SKM-1 (cell line): ENCODE measurements around the gene PEAK3.

Experiments
- DNase-seq: peaks from one replicate; lab custom pipeline; 2025; ENCODE audit not compliant: unreplicated experiment; lab: John Stamatoyannopoulos, UW

PEAK3 gene

DNA sequence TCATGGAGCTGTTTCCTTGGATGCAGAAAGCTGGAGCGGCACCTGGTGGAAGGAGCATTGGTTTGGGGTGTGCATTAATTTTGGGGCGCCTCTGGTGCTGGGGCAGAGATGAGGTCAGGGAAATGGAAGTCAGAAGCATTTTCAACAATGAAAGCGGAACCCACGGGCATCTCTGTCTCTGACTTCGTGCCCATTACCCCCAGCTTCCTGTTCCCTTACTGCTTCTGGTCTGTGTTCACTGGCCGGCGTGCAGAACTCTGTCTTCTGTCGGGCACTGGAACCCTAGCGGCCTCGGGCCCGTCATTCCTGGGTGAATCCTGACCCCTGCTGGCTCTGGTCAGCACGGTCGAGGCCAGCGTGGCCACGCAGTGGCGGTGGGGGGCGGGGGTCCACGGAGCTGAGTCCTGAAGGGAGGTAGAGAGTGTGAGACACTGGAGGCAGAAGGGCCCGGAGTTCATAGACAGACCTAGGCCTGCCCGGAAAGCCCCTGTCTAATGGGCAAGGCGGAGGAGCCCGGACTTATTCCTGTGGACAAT lies 33.9 kb upstream of the PEAK3 start:
- no peak for DNase-seq

DNA sequence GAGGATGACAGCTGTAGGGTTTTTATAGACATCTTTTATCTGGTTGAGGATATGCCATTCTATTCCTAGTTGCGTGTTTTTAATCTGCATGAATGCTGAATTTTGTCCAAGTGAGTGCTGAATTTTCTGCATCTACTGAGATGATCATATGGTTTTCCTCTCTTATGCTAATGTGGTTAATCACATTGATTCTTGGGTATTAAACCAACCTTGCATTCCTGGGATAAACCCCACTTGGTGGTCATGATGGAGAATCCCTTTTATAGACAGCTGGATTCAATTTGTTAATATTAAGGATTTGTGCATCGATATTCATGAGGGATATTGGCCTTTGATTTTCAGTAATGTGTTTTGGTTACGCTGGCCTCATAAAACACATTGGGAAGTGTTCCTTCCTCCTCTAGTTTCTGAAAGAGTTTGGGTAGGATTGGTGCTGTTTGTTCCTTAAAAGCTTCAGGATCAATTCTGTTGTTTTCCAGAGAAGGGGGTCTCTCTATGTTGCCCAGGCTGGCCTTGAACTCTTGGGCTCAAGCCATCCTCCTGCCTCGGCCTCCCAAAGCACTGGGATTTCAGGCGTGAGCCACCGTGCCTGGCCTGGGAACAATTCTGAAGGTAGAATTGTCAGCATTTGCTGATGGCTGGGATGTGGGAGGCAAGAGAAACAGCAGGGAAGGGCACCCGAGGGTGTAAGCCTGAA lies 33.3 kb upstream of the PEAK3 start:
- no peak for DNase-seq

DNA sequence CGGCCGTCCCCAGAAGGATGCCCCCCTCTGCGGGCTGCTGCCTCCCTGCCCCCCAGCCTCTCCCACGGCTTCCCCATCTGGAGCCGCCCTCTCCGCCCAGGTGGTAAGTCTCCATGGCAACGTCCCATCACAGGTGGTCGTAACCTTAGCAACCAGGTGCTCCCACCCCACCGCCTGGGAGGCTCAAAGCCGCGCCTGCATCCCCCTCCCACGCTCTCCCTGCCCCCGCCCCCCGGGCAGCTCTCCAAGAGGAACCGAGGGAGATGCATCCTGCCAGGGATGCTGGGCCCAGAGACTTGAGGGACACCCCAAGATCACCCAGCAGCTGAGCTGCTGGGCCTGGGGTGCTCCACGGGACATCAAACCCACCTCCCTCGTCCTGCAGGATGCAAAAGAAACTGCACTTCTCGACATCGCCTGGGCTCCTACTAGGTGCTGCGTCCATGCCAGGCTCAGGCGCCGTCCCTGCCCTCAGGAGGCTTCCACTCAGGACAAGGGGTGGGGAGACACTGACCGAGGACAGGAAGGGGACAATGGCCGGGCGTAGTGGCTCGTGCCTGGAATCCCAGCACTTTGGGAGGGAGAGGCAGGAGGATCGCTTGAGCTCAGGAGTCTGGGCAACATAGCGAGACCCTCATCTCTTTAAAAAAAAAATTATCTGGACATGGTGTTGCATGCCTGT lies 31.0 kb upstream of the PEAK3 start:
- DNase-seq: no peak

DNA sequence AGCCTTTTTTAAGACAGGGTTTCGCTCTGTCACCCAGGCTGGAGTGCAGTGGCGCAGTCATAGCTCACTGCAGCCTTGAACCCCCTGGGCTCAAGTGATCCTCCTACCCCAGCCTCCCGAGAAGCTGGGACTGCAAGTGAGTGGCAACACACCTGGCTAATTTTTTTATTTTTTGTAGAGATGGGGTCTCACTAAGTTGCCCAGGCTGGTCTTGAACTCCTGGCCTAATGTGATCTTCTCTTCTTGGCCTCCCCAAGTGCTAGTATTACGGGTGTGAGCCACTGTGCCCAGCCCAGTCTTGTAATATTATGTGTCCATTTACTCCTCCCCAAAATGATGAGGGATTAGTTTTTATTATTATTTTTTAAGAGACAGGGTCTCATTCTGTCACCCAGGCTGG lies 29.1 kb upstream of the PEAK3 start:
- DNase-seq: no peak

DNA sequence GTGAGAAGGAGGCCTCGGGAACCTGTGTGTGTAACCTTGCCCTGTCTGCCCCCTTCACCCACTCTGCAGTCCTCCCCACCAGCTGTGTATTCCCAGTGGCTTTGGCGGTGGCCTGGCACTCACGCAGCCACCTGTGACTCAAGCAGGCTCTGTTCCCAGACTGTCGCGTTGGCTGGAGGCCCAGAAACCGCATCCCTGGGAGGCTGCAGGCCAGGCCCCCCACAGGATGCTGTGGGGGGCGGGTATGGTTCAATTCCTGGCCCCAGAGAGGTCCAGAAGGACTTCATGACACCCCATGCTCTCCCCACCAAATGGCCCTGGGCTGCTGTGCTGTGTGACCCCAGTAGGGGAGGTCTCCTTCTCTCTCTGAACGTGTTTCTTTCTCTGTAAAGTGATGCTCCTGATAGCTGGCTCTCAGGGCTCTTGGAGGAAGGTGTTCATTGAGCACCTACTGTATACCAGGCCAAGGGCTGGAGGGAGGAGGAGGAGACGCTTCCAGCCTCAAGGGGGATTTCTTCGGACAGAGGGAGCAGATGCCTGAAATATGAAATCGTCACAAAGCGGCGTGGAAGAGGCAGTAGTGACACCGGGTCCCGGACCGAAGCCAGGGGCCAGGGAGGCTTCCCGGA lies 27.9 kb upstream of the PEAK3 start:
- DNase-seq: no peak

DNA sequence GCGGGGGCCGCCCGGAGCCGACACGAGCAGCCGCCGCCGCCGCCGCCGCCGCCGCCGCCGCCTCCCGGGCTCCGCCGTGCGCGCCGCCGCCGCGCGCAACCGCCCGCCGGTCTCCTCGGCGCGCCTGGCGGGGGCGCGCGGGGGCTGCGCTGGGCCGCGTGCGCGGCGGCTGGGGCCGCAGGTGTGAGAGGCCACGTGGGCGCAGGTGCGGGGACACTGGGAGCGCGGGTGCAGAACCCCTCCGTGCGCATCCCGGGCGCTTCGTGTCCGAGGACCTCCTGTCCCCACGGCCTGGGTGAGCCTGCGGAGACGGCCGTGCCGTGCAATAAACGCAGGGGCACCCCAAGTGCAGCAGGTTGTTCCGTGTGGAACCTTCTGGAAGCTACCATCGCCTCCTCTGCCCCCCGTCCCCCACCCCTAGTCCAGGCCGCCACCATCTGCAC lies 26.2 kb upstream of the PEAK3 start, which contains the start of gene LINGO3:
TSS of gene LINGO3 (minus strand) at position 41 of the 443 bp plus-strand sequence. CDS start 16,378 bp downstream, outside the sequence.
- DNase-seq: no peak

DNA sequence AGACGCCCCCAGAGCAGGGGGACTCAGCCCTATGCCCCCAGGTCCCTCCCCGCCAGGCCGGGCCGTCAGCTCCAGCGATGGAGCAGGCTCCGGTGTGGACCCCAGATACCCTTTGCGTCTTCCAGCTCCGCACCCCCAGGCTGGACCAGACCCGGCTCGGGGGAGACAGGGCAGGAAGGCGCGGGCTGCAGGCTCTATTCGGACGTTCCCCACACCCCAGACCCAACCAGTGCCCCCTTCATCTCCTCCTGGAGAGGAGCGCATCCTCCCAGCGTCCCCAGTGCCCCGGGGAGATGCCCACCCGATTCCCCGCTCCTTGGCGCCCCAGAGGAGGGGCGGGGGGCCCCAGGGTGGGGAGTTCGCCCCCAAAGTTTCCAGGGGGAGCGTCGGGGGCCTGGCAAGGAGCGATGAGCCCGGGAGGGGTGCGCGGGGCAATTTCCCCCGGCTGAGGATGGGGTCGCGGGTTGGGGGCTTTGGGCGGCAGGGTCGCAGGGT lies 25.6 kb upstream of the PEAK3 start:
- no peak for DNase-seq

DNA sequence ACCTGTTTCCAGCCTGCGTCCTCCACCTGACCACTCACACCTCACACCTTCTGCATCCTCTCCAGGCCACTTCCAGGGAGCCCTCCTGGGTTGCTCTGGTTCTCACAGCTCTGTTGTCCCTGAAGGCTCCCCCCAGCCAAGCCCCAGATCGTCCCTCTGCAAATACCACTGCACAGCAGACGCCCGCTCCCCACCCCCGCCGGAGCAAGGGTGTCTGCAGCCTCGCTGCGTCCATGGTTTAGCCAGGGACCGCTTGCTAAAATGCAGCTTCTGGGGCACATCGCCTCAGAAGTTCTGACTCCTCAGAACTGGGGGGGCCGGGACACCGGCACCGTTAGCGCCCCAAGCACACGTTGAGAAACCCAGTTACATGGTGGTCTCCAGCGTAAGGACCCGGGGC lies 25.0 kb upstream of the PEAK3 start:
- no peak for DNase-seq

DNA sequence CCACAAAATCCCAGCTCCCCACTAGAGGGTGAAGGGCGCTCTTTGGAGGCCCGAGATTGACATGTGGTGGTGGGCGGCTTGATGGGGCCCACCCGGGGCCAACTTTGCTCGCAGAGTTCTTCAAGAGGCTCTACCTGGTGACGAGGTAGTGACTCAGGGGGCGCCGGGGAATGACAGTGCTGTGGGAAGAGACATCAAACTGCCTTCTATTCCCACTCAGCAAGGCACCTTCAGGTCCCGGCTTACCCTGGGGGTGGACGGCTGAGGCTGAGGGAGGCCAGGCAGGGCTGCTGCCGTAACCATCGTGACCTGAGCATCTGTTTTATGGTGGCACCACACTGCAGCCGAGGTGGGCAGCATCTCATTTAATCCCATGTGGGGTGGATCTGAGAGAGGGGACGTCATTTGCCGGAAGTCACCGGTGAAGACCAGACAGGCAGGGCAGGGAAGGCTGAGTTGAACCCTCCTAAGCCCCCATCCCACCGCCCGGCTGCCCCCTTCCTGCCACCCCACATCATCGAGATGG lies 24.4 kb upstream of the PEAK3 start:
- DNase-seq: no peak

DNA sequence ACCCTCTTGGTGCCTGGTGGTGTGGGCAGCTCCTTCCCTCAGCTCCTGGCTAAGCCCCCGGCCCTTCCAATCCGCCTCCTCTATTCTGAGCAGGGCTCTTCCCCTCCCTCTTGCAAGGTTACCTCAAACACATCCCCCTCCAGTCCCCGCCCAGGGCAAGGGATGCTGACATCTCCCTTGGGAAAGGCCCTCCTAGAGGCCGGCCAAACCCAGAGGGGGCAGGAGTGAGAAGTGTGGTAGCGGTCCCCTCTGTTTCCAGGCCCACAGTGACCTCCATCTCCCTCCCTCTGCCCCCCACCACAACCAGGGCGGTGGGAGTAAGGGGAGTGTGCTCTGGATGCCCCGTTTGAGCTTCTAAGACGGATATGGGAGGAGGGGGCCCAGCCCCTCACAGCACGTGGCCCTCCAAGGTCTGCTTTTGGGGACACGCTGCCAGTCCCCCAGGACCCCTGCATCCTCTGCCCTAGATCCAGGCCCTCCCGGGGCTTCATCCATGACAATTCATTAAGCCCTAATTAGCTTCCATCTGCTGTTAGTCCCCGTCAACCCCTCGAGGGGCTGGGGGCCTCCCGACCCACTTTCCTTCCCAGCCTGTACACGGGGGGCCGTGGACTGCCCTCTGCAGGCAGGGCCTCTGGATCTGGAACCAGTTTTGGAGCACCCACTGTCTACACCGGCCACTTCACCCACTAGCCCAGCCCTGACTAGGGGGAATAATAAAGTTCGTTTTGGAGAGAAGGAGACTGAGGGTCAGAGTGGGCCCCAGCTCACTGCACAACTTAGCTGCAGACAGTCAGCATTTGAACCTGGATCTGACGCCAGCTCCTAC lies 23.7 kb upstream of the PEAK3 start:
- DNase-seq: no peak

DNA sequence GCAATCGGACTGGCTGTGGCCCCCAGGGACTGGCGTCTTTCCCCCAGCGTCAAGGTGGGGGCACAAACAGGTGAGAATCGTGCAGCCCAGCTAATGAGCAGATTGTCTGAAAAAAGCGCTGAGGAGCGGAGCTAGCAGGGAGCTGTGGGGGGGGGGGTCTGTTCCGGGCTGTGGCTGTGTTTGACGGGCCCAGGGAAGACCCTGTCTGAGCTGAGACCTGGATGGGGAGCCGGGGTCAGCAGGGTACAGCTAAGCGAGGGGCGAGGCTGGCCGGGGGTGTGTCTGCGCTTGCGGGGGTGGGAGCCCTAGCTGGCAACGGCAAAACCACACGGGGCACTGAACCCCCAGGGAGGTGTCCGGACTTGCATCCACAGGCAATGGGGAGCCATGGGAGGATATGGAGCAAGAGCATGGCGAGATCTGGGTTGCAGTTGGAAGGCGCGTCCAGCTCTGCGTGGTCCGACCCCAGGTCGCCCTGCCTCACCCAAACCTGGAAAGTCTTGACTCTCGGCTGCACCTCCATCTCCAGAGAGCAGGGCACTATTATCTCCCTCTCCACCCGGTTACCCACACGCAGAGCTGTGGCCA lies 21.3 kb upstream of the PEAK3 start:
- no peak for DNase-seq

DNA sequence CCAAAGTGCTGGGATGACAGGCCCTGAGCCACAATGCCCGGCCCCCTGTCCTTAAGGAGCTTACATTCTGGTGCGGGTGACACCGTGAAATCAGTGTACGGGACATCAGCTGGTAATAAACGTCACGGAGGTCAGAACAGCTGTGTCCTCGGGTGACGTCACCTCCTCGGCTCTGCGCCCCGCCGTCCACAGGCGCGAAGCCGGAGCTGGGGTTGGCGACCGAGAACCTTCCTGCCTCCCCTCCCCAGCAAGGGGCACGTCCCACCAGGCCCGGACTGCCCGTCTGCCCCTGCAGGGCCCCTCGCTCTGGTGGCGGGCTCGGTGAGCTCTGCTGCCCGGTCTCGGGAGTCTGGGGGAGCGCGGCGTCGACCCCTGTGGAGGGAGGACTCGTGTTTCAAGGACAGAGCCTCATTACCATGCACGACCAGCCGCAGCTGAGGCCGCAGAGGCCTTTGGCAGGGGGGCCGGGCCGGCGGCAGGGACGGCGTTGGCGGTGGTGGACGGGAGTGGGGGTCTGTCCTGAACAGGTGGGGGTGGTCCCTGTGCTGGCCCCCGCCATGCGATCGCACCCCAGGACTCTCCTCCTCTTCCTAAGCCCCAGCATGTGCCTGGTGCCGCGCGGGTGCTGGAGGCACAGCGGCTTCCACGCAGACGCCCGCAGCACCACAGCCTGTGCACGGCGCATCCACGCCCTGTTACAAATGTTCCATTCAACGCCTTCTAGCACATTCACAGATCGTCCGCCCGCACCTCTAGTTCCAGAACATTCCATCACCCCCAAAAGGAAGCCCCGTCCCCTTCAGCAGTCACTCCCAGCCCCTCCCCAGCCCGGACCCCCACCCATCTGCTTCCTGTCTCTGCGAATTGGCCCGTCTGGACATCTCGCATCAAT lies 20.6 kb upstream of the PEAK3 start:
- no peak for DNase-seq

DNA sequence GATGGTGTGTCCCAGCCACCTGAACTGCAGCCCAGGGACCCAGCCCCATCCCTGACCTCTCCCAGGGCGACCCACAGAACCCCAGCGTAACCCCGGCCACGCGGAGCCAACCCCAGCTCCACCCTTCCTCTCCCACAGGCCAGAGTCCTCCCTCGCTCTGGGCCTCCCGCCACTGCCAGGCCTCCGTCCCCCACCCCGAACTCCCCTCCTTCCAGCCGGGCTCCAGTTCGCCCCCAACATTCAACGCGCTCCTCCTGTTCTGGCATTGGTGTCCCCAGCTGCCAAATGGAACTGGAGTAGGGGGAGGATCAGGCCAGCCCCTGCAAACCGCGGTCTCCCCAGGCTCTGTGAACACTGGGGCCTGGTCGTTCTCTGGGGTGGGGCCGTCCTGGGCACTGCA lies 18.6 kb upstream of the PEAK3 start:
- no peak for DNase-seq

DNA sequence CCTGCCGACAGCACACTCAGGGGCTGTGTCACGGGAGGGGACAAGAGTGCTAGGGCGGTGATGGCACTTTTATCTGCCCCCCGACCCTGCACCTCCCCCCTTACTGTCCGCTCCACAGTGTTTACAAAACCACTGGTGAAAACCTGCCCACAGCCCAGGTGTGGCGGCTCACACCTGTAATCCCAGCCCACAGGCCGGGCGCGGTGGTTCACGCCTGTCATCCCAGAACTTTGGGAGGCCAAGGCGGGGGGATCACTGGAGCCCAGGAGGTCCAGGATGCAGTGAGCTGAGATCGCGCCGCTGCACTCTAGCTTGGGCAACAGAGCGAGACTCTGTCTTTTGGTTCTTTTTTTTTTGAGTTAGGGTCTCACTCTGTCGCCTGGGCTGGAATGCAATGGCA lies 14.2 kb upstream of the PEAK3 start:
- DNase-seq: no peak

DNA sequence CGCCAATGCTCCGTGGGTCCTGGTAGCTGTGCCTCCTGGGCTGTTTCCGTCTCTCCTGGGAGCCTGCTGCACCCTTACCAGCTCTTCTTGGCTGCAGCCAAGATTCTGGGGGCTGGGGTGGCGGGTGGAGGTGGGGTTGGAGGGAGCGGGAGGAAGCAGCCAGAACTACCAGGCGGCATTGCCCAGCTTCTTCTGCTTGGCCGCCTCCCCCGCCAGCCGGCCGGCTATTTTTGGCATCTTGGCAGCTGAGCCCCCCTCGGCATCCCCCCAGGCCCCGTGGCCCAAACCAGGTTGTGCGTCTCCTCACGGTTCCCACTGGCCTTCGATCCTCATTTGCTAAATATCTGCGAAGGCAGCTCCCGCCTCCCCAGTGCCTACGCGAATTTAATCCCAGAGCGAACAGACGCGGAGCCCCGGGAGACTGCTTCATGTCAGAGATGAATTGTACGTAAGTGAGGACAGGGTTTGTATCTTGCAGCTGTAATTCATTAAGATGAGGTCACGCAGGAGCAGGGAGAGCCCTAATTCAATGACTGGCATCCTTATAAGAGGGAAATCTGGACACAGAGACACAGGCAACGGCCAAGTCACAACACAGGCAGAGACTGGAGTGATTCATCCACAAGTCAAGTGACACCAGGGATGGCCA lies 12.8 kb upstream of the PEAK3 start:
- DNase-seq: no peak

DNA sequence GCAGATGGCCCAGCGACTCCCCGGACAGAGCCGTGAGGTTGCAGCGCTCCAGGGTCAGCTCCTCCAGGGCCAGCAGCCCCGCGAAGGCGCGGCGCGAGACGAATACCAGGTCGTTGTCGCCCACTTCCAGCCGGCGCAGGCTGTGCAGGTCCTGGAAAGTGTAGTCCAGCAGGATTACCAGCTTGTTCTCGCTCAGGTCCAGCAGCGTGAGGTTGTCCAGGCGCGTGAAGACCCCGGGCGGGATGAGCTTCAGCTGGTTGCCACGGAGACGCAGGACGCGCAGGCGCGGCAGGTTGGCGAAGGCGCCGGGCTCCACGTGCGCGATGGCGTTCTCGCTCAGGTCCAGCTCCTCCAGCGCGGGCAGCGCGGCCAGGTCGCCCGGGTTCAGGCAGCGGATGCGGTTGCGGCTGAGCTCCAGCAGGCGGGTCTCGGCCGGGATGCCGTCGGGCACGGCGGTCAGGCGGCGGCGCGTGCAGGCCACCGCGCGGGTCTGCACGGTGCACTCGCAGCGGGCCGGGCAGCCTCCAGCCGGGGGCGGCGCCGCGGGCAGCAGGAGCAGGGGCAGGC lies 9.3 kb upstream of the PEAK3 start:
- no peak for DNase-seq

DNA sequence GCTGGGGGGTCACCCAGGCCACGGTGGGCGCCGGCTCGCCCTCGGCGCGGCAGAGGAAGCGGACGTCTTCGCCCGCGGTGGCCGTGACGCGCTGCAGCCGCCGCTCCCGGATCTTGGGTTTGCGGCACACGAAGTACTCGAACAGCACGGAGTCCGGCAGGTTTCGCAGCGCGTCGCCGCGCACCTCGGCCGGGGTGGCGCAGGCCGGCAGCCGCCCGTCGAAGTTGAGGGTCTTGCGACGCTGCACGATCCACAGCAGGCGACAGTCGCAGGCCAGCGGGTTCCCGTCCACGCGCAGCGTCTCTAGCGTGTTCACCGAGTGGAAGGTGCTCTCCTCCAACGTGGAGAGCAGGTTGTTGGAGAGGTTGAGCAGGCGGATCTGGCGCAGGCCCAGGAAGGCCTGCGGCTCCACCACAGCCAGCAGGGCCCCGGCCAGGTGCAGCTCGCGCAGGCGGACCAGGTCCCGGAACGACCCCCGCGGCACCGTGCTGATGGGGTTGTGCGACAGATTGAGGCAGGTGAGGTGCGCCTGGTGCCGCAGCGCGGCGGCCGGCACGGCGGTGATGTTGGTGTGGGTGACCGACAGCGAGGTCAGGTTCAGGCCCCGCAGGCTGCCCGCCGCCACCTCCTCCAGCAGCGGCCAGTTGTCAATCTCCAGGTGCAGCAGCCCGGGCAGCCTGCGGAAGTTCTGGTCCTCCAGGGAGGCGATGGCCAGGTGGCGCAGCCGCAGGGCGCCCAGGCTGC lies 8.6 kb upstream of the PEAK3 start:
- no peak for DNase-seq
